AG10803 (cell line): Measurements from ENCODE around the gene KRT77.

Experiments
- DNase-seq: peaks from one replicate; pipeline ENCODE4 v3.0.0; 2010; ENCODE audit warnings: low read depth
- H3K4me3 ChIP-seq: 2 replicates; pipeline ENCODE4 v1.5.1; 2011; ENCODE audit warnings: mild to moderate bottlenecking, low read length, control low read depth
- CTCF ChIP-seq: conservative IDR thresholded peaks from 2 replicates; pipeline ENCODE4 v1.5.1; 2011; ENCODE audit warnings: mild to moderate bottlenecking, low read length, control low read depth, inconsistent platforms

KRT77 gene

GRCh38 chr12:52695039-52695438, 8.3 kb downstream of the KRT77 start:
- TF ChIP-seq CTCF, result no peak
- no peak overlapping the region for H3K4me3 ChIP-seq
- DNase-seq, result no peak

GRCh38 chr12:52694151-52694550, 9.2 kb downstream of the KRT77 start:
- TF ChIP-seq CTCF, result no peak
- no peak for DNase-seq
- no peak overlapping the region for H3K4me3 ChIP-seq

- no peak for DNase-seq
- TF ChIP-seq CTCF, result no peak
Measured at GRCh38 chr12:52693261-52693660, 10.1 kb downstream of the KRT77 start.

GRCh38 chr12:52692254-52692653, 11.1 kb downstream of the KRT77 start:
- TF ChIP-seq CTCF, result peak; percentile 10; the same call in 1 of the 2 replicates
- no peak for DNase-seq
- H3K4me3 ChIP-seq, result no peak overlapping the region

More at GRCh38 chr12:52693261-52693660, 10.1 kb downstream of the KRT77 start:
- no peak overlapping the region for H3K4me3 ChIP-seq

GRCh38 chr12:52691841-52692150, 11.5 kb downstream of the KRT77 start:
- no peak for DNase-seq
- H3K4me3 ChIP-seq, result no peak overlapping the region
- no peak for TF ChIP-seq CTCF

- TF ChIP-seq CTCF, result no peak
- no peak for DNase-seq
- no peak overlapping the region for H3K4me3 ChIP-seq
Measured at GRCh38 chr12:52691076-52691840, 12.1 kb downstream of the KRT77 start.

GRCh38 chr12:52690351-52691075, 12.8 kb downstream of the KRT77 start:
- DNase-seq, result no peak
- H3K4me3 ChIP-seq, result no peak overlapping the region
- TF ChIP-seq CTCF, result no peak
